ENCODE data around the gene GPRIN3.

Gene GPRIN3

GRCh38 chr4:89273741-89274141, 33.9 kb downstream of the GPRIN3 start:
- TF ChIP-seq CTCF (IDR thresholded peaks at IDR 0.05; ENCODE audit: control insufficient read depth, insufficient read depth, low read depth, low read length, missing control alignments) = no peak
- no peak overlapping the region for H3K4me3 ChIP-seq (ENCODE audit: control insufficient read depth, low read depth, low read length)
- no peak for DNase-seq (ENCODE audit: low read depth)

GRCh38 chr4:89270792-89271191, 36.8 kb downstream of the GPRIN3 start:
- H3K4me3 ChIP-seq (ENCODE audit: control insufficient read depth, low read depth, low read length) = no peak overlapping the region
- TF ChIP-seq CTCF (IDR thresholded peaks at IDR 0.05; ENCODE audit: control insufficient read depth, insufficient read depth, low read depth, low read length, missing control alignments) = no peak
- DNase-seq (ENCODE audit: low read depth) = no peak

- no peak for DNase-seq (ENCODE audit: low read depth)
- no peak overlapping the region for H3K4me3 ChIP-seq (ENCODE audit: control insufficient read depth, low read depth, low read length)
- TF ChIP-seq CTCF (IDR thresholded peaks at IDR 0.05; ENCODE audit: control insufficient read depth, insufficient read depth, low read depth, low read length, missing control alignments) = no peak
These were observed 38.4 kb downstream of the GPRIN3 start for GRCh38 chr4:89269121-89269666.

GRCh38 chr4:89268679-89269078, 38.9 kb downstream of the GPRIN3 start:
- TF ChIP-seq CTCF (IDR thresholded peaks at IDR 0.05; ENCODE audit: control insufficient read depth, insufficient read depth, low read depth, low read length, missing control alignments) = no peak
- DNase-seq (ENCODE audit: low read depth) = no peak
- H3K4me3 ChIP-seq (ENCODE audit: control insufficient read depth, low read depth, low read length) = no peak overlapping the region

GRCh38 chr4:89267846-89268245, 39.8 kb downstream of the GPRIN3 start:
- TF ChIP-seq CTCF (IDR thresholded peaks at IDR 0.05; ENCODE audit: control insufficient read depth, insufficient read depth, low read depth, low read length, missing control alignments) = no peak
- H3K4me3 ChIP-seq (ENCODE audit: control insufficient read depth, low read depth, low read length) = no peak overlapping the region
- no peak for DNase-seq (ENCODE audit: low read depth)

GRCh38 chr4:89267392-89267791, 40.2 kb downstream of the GPRIN3 start:
- TF ChIP-seq CTCF (IDR thresholded peaks at IDR 0.05; ENCODE audit: control insufficient read depth, insufficient read depth, low read depth, low read length, missing control alignments) = no peak
- DNase-seq (ENCODE audit: low read depth) = no peak
- H3K4me3 ChIP-seq (ENCODE audit: control insufficient read depth, low read depth, low read length) = no peak overlapping the region

GRCh38 chr4:89266128-89266527, 41.5 kb downstream of the GPRIN3 start:
- no peak overlapping the region for H3K4me3 ChIP-seq (ENCODE audit: control insufficient read depth, low read depth, low read length)
- TF ChIP-seq CTCF (IDR thresholded peaks at IDR 0.05; ENCODE audit: control insufficient read depth, insufficient read depth, low read depth, low read length, missing control alignments) = no peak
- no peak for DNase-seq (ENCODE audit: low read depth)
